Erythroblast (primary cell): ENCODE results near the gene SEC23B.

Experiments
- GATA1 ChIP-seq: IDR thresholded peaks from 2 replicates; pipeline ENCODE4 v1.6.1; 2011; ENCODE audit warnings: low read depth, mild to moderate bottlenecking, control low read depth, low read length, moderate library complexity
- POLR2A ChIP-seq: IDR thresholded peaks from 2 replicates; pipeline ENCODE4 v1.6.1; 2011; ENCODE audit warnings: mild to moderate bottlenecking, low read length

DNA sequence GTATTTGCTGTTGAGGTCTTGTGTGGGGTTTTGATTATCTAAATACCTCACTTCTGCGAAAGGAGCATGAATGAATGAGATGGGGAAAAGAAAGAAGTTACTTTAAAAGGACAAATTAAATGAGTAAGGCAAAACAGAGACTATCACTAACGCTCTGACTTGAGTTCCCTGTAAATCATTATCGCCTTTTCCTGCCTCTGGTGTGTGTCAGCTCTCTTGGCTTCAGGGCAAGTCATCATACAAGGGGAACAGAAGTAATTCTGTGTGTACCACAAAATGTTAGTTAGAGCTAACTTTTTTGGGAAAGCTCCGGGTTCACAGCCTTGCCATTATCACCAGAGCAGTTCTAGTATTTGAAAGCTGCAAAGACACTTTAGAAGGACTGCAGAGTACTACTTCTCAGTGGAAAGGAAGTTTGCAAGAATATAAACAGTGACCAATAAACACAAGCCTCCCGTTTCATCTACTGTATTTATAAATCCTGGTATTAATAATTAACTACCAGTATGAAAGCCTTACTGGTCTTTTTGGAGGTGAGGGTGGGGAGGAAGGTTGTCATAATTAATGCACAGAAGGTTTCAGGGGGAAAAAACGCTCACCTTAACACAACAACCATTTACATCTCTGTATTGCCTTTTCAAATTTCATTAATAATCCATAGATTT is 42.1 kb upstream of the SEC23B start:
- TF ChIP-seq POLR2A: no peak
- TF ChIP-seq GATA1: no peak
